Panc1 (cell line): Measurements from ENCODE around the gene PTK7. TPM values are rescaled to one million over a fixed set of nuclear protein-coding genes. Genes with fewer than 3 reads are reported as not detected.

Source experiments
- ATAC-seq: fragments of 200-7000 bp; cut with Tn5 transposase; 2 replicates; pipeline ENCODE4 v1.9.1; 2020; ENCODE audit warnings: mild to moderate bottlenecking, moderate library complexity
- BruUV-seq: library from RNA; stranded (reverse); fragments of 400-500 nt; replicated peaks from 2 replicates; lab custom pipeline; 2021; lab: Mats Ljungman, UMichigan
- CTCF ChIA-PET: fragments of 300-600 bp; sonication (Branson Sonifier 250); formaldehyde crosslinking; loops from one replicate; lab custom pipeline; 2022; ENCODE audit warnings: antibody characterized with exemption; lab: Charles Lee
- POLR2A ChIA-PET: fragments of 300-600 bp; sonication (Branson Sonifier 250); formaldehyde crosslinking; loops from one replicate; lab custom pipeline; 2022; ENCODE audit warnings: antibody characterized with exemption; lab: Charles Lee
- DNase-seq: peaks from one replicate; pipeline ENCODE4 v3.0.0-alpha.2; 2010; ENCODE audit warnings: low read depth, low spot score
- H3K27ac ChIP-seq: 2 replicates; pipeline ENCODE4 v1.5.1; 2011; ENCODE audit warnings: mild to moderate bottlenecking, low read length, inconsistent platforms
- H3K27me3 ChIP-seq: fragments of 200-500 bp; sonication (Bioruptor generic); 2 replicates; pipeline ENCODE4 v1.6.0; 2014; ENCODE audit warnings: low read length, inconsistent platforms; ENCODE audit not compliant: control insufficient read depth, insufficient read depth
- H3K36me3 ChIP-seq: fragments of 200-500 bp; sonication (Bioruptor generic); 2 replicates; pipeline ENCODE4 v1.5.1; 2014; ENCODE audit warnings: inconsistent platforms, mild to moderate bottlenecking, low read length, moderate library complexity; ENCODE audit not compliant: control insufficient read depth, insufficient read depth
- H3K4me1 ChIP-seq: 2 replicates; pipeline ENCODE4 v1.5.1; 2011; ENCODE audit warnings: inconsistent platforms, mild to moderate bottlenecking, low read length, moderate library complexity; ENCODE audit not compliant: control insufficient read depth, insufficient read depth
- H3K4me3 ChIP-seq, 2 experiments: 2 replicates each; pipeline ENCODE4 v1.5.1; 2011 to 2012; ENCODE audit warnings: low read depth in 2 of 2, low read length in 2 of 2, mild to moderate bottlenecking in 2 of 2, inconsistent platforms in 1 of 2, moderate library complexity in 1 of 2
- H3K9me3 ChIP-seq: fragments of 200-500 bp; sonication (Bioruptor generic); 2 replicates; pipeline ENCODE4 v1.5.1; 2014; ENCODE audit warnings: low read depth, mild to moderate bottlenecking, inconsistent platforms, low read length, moderate library complexity; ENCODE audit not compliant: control insufficient read depth, insufficient read depth
- POLR2AphosphoS5 ChIP-seq: IDR thresholded peaks from 2 replicates; pipeline ENCODE4 v1.6.1; 2012; ENCODE audit warnings: mild to moderate bottlenecking, low read depth, low read length, moderate library complexity
- SIN3A ChIP-seq: IDR thresholded peaks from 2 replicates; pipeline ENCODE4 v1.6.1; 2012; ENCODE audit warnings: low read depth, mild to moderate bottlenecking, low read length, moderate library complexity, borderline replicate concordance; ENCODE audit not compliant: insufficient read depth
- TCF7L2 ChIP-seq: IDR thresholded peaks from 2 replicates; pipeline ENCODE4 v1.6.1; 2011; ENCODE audit warnings: mild to moderate bottlenecking, low read depth, low read length, inconsistent platforms
- in situ Hi-C: cut with HindIII; loops from 2 replicates; pipeline ENCODE4 v1.10.0; 2016; ENCODE audit warnings: low sequenced_read_pairs, low pct_unique_long_range_greater_than_20kb
- intact Hi-C: fragments of 100-400 bp; cut with micrococcal nuclease; formaldehyde crosslinking; loops from one replicate; pipeline ENCODE4 v1.10.0; 2022; ENCODE audit not compliant: unreplicated experiment
- total RNA-seq: library from RNA; stranded (reverse); gene quantifications from one replicate; pipeline ENCODE4 v1.2.1, GENCODE V29; 2021; ENCODE audit not compliant: unreplicated experiment
- TF ChIP-seq, protein P1 (sequence below): fragments of 450-650 bp; IDR thresholded peaks from 2 replicates; pipeline ENCODE4 v1.5.1; 2017; ENCODE audit warnings: mild to moderate bottlenecking
- TF ChIP-seq, protein P2 (sequence below), 2 experiments: IDR thresholded peaks; 2 replicates each; pipeline ENCODE4 v1.6.1; 2011 to 2012; ENCODE audit warnings: low read depth in 2 of 2, control low read depth in 1 of 2, low read length in 1 of 2, mild to moderate bottlenecking in 1 of 2, moderate library complexity in 1 of 2; ENCODE audit not compliant: insufficient read depth in 1 of 2

The PTK7 gene
- total RNA-seq, 1 experiment from 2014 or later = 240 TPM

DNA sequence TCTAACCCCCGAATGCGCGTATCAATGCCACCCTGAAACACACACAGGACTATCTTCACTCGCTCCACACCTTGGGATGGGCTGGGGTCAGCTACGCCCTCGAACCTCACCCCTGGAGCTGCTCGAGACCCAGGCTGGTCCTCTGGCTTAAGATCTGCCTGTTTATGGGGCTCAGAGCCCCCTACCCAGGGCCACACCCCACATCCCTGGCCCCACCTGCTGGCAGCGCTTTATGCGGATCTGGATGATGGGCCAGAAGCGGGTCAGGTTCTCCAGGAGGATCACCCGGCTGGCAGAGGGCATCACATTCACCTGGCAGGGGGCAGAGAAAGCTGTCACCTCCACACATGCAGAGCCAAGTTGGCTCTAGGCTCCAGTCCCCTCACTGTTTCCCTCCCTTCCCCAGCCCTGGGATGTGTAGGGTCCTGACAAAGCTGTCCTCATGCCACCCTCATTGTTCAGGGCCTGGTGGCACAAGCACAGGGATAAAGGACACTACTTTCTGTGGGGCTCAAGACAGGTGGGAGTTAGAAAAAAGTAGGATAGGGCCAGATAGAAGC, 30.7 kb upstream of the PTK7 start:
- intact Hi-C loops = no loop called here
- ChIA-PET CTCF (no interaction called here), POLR2A (no interaction called here)
- BruUV-seq = no TSS peak
- H3K4me1 ChIP-seq = no peaks in the 10 kb centered on the region
- H3K9me3 ChIP-seq = no peaks in the 10 kb centered on the region
- H3K27ac ChIP-seq = no peak overlapping the region
- H3K27me3 ChIP-seq = no peaks in the 10 kb centered on the region
- no peaks in the 10 kb centered on the region; the same call in 1 of the 2 replicates for H3K36me3 ChIP-seq
- TF ChIP-seq SIN3A = no peak
- no peak for DNase-seq
- ATAC-seq = no peak
- no peak overlapping the region for H3K4me3 ChIP-seq
- in situ Hi-C loops = no loop called here

DNA sequence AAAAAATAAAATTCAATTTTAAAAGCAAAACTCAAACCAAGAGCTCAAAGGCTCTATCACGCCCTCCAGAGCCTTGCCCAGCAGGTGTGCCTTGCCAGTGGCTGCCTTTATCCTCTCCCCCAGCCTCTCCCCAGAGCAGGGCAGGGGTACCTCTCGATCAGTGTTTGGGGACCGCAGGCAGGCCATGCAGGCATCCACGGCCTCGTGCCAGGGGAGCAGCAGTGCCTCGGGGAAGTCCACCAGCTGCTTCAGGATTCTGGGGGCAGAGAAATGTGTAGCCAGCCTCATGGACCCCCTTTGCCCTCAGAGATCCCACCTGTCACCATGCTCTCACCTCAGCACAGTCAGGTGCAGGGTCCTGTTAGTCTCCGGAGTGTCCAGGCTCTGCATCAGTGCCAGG, 28.1 kb upstream of the PTK7 start:
- H3K27me3 ChIP-seq = no peaks in the 10 kb centered on the region
- BruUV-seq = no TSS peak
- CTCF ChIA-PET = interaction anchor here (0.6 kb wide), 1 partner anchor 22 kb away, joined by 3 read pairs; no protein-coding TSS in a partner anchor

DNA sequence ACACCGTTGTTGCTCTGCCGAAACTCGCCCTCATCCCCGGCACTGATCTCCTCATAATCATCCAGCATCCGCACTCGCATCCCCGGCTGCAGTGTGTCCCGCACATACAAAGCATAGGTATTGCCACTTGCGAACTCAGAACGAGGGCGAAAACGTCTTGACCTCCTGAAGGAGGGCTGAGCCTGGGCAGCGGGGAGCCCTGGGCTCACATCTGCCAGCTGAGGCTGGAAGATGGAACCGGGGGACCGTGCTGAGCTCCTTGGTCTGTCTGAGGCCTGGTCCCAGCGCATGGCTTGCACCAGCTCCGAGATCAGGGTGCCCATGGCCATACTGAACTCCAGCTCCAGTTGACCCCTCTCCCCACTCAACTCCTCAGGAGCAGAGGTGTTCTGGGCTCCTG, 25.1 kb upstream of the PTK7 start:
- no peak for TF ChIP-seq POLR2AphosphoS5
- TF ChIP-seq SIN3A = no peak
- TF ChIP-seq, protein P1, sequence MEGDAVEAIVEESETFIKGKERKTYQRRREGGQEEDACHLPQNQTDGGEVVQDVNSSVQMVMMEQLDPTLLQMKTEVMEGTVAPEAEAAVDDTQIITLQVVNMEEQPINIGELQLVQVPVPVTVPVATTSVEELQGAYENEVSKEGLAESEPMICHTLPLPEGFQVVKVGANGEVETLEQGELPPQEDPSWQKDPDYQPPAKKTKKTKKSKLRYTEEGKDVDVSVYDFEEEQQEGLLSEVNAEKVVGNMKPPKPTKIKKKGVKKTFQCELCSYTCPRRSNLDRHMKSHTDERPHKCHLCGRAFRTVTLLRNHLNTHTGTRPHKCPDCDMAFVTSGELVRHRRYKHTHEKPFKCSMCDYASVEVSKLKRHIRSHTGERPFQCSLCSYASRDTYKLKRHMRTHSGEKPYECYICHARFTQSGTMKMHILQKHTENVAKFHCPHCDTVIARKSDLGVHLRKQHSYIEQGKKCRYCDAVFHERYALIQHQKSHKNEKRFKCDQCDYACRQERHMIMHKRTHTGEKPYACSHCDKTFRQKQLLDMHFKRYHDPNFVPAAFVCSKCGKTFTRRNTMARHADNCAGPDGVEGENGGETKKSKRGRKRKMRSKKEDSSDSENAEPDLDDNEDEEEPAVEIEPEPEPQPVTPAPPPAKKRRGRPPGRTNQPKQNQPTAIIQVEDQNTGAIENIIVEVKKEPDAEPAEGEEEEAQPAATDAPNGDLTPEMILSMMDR = no peak
- TF ChIP-seq TCF7L2 = no peak
- TF ChIP-seq, protein P2, sequence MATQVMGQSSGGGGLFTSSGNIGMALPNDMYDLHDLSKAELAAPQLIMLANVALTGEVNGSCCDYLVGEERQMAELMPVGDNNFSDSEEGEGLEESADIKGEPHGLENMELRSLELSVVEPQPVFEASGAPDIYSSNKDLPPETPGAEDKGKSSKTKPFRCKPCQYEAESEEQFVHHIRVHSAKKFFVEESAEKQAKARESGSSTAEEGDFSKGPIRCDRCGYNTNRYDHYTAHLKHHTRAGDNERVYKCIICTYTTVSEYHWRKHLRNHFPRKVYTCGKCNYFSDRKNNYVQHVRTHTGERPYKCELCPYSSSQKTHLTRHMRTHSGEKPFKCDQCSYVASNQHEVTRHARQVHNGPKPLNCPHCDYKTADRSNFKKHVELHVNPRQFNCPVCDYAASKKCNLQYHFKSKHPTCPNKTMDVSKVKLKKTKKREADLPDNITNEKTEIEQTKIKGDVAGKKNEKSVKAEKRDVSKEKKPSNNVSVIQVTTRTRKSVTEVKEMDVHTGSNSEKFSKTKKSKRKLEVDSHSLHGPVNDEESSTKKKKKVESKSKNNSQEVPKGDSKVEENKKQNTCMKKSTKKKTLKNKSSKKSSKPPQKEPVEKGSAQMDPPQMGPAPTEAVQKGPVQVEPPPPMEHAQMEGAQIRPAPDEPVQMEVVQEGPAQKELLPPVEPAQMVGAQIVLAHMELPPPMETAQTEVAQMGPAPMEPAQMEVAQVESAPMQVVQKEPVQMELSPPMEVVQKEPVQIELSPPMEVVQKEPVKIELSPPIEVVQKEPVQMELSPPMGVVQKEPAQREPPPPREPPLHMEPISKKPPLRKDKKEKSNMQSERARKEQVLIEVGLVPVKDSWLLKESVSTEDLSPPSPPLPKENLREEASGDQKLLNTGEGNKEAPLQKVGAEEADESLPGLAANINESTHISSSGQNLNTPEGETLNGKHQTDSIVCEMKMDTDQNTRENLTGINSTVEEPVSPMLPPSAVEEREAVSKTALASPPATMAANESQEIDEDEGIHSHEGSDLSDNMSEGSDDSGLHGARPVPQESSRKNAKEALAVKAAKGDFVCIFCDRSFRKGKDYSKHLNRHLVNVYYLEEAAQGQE (IDR thresholded peaks at IDR 0.05; ENCODE audit: insufficient read depth in 1 of 2, low read depth in 2 of 2, low read length in 1 of 2) = no peak
- ChIA-PET CTCF (no interaction called here), POLR2A (interaction anchor here (0.5 kb wide), 1 partner anchor 46 kb away, joined by 6 read pairs; no protein-coding TSS in a partner anchor)
- no peak for ATAC-seq
- Histone ChIP-seq H3K4me1 (peaks cover 17% of the 10 kb centered on the region), H3K36me3 (no peaks in the 10 kb centered on the region; the same call in 1 of the 2 replicates), H3K27me3 (no peaks in the 10 kb centered on the region), H3K9me3 (no peaks in the 10 kb centered on the region), H3K27ac (no peak overlapping the region), H3K4me3 (no peak overlapping the region)
- in situ Hi-C loops = no loop called here
- DNase-seq = no peak
- no TSS peak for BruUV-seq
- intact Hi-C loops = no loop called here

More for the DNA sequence above, 28.1 kb upstream of the PTK7 start:
- ATAC-seq (no peak), DNase-seq (no peak)
- no peaks in the 10 kb centered on the region; the same call in 1 of the 2 replicates for H3K36me3 ChIP-seq
- H3K4me3 ChIP-seq = no peak overlapping the region
- intact Hi-C loops = no loop called here
- H3K9me3 ChIP-seq = no peaks in the 10 kb centered on the region
- in situ Hi-C loops = no loop called here
- TF ChIP-seq TCF7L2 = no peak
- TF ChIP-seq, protein P2 (IDR thresholded peaks at IDR 0.05; ENCODE audit: insufficient read depth in 1 of 2, low read depth in 2 of 2, low read length in 1 of 2) = no peak
- TF ChIP-seq, protein P1 = no peak
- POLR2A ChIA-PET = no interaction called here
- no peak overlapping the region for H3K27ac ChIP-seq
- peaks cover 16% of the 10 kb centered on the region for H3K4me1 ChIP-seq
